DMS114 treated with DMSO at 0.1 percent for 48 hours (cell line): ENCODE data around the gene KIR2DL4.
"Not testable (repeated sequence)": the region's sequence is repeated elsewhere in the genome, so short reads cannot be mapped to it uniquely, and the experiment has no call there.

Experiments used
- DNase-seq: peaks from one replicate; lab custom pipeline; 2025; ENCODE audit not compliant: unreplicated experiment; lab: John Stamatoyannopoulos, UW

Gene KIR2DL4

GRCh38 chr19:54804101-54804500 is 691 bp downstream of the KIR2DL4 start:
- DNase-seq, result no peak

DNA sequence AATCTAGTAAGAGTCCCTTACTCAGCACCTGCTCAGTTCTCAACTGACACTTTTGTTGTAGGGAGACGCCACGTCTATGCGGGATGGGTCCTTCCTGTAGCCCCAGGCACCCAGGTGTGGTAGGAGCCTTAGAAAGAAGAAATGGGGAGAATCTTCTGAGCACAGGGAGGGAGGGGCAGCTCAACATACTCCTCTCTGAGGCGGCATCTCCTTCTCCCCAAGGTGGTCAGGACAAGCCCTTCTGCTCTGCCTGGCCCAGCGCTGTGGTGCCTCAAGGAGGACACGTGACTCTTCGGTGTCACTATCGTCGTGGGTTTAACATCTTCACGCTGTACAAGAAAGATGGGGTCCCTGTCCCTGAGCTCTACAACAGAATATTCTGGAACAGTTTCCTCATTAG is 1.2 kb downstream of the KIR2DL4 start:
- no peak for DNase-seq

DNA sequence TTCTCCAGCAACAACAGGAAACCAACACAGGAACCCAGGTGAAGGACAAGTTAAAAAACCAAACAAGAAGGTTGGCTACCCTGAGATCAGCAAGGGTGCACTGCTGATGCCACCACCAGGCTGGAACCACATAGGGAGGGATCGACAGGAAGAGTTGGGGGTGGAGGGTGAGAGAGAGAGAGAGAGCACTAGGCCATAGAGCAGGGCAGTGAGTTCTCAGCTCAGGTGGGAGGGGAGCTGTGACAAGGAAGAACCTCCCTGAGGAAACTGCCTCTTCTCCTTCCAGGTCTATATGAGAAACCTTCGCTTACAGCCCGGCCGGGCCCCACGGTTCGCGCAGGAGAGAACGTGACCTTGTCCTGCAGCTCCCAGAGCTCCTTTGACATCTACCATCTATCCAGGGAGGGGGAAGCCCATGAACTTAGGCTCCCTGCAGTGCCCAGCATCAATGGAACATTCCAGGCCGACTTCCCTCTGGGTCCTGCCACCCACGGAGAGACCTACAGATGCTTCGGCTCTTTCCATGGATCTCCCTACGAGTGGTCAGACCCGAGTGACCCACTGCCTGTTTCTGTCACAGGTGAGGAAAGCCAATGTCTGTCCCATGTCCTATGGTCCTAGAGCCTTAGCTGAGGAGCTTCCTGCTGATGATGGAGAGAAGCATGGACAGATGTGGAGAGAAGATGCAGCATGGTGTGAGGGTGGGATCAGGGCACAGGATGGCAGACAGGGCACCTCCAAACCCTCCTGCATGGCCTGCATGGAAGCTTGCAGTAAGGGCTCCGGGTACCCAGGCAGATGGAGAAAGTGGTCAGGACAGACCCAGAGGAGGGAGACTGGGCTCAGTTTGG is 2.5 kb downstream of the KIR2DL4 start:
- DNase-seq, result no peak

DNA sequence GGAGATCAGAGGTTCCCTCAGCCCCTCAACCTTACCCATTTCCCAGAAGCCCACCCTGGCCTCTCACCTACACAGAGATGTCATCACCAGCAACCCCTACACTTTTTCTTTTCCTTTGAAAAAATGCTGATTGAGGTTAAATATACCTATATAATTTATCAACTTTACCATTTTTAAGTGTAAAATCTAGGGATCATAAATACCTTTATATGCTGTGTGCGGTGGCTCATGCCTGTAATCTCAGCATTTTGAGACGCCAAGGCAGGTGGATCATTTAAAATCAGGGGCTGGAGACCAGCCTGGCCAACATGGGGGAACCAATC is 3.1 kb downstream of the KIR2DL4 start:
- DNase-seq, result no peak

DNA sequence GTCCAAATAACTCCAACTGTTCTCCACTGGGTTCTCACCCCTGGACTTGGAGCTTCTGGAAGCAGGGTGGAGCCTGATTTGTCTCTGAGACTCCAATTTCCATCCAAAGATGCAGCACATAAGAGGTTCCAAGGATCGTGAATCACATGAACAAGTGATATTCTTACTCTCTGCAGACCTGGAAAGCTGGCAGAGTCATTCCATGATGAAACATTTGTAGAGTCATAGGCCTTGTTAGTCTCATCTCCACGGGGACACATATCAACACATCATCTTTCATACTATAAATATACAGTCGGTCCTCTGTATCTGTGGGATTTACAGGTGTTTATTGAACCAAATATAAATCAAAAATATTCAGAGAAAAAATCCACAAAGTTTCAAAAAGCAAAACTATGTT is 11.2 kb downstream of the KIR2DL4 start:
- DNase-seq, result not testable (repeated sequence)

- not testable (repeated sequence) for DNase-seq
Measured at GRCh38 chr19:54816251-54816650, 12.8 kb downstream of the KIR2DL4 start, which contains the start of gene KIR3DL1. Gene KIR3DL1 (plus strand): TSS chr19:54816468.

GRCh38 chr19:54817670-54818536 is 14.5 kb downstream of the KIR2DL4 start:
- DNase-seq, result no peak

DNA sequence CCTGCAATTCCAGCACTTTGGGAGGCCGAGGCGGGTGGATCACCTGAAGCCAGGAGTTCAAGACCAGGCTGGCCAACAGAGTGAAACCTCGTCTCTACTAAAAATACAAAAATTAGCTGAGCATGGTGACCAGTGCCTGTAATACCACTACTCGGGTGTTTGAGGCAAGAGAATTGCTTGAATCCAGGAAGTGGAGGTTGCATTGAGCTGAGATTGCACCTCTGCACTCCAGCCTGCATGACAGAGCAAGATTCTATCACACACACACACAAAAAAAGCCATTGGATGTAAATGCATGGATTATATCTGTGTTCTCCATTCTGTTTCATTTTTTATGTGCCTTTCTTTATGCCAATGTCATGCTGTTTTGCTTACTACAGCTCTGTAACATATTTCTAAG is 21.0 kb downstream of the KIR2DL4 start:
- DNase-seq, result not testable (repeated sequence)

DNA sequence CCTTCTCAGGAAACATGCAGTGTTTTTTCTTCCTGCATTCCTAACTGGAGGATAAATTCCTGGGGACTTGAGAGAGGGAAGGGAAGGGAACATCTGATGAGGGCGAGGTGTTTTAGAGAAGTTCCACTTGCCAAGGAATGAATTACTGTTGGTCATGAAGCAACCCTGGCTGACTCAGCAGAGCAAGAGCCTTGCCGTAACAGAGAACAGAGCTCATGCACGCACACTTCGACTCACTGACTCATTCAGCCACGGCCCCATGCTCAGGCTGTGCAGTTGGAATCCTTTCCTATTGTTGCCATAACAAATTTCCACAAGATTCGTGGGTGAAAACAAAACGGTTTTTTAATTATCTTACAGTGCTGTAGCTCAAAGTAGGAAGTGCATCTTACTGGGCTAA is 21.9 kb downstream of the KIR2DL4 start:
- not testable (repeated sequence) for DNase-seq

GRCh38 chr19:54828064-54828463 is 24.7 kb downstream of the KIR2DL4 start:
- DNase-seq, result not testable (repeated sequence)

GRCh38 chr19:54832496-54832895 is 29.1 kb downstream of the KIR2DL4 start, which contains the start of gene KIR2DS4:
Gene KIR2DS4 (plus strand): TSS chr19:54832676.
- DNase-seq, result not testable (repeated sequence)

DNA sequence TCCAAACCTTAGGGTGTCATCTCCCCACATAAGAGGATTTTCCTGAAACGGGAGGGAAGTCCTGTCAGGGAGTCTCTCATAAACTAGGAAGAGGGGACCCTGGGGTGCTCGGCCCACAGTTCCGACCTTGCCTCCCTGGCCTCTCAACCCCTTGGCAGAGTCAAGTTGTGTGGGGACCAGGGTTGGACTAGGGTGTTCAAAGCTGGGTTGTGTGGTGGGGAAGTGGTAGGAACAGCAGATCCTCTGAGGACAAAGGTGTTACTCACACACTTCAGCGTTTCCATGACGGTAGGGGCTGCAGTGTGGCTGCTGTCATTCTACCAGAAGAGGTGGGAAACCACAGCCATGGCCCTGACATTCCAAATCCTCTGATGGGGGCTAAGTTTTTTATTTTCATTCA is 31.7 kb downstream of the KIR2DL4 start:
- DNase-seq, result not testable (repeated sequence)

GRCh38 chr19:54837522-54837921 is 34.1 kb downstream of the KIR2DL4 start:
- not testable (repeated sequence) for DNase-seq

DNA sequence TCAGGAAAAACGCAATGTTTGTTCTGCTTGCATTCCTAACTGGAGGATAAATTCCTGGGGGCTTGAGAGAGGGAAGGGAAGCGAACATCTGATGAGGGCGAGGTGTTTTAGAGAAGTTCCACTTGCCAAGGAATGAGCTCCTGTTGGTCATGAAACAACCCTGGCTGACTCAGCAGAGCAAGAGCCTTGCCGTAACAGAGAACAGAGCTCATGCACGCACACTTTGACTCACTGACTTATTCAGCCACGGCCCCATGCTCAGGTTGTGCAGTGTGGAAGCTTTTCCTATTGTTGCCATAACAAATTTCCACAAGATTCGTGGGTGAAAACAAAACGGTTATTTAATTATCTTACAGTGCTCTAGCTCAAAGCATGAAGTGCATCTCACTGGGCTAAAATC is 39.8 kb downstream of the KIR2DL4 start:
- DNase-seq, result not testable (repeated sequence)

- DNase-seq, result not testable (repeated sequence)
Measured at GRCh38 chr19:54850061-54850640, 46.7 kb downstream of the KIR2DL4 start, which contains the start of gene KIR3DL2. Gene KIR3DL2 (plus strand): TSS chr19:54850443. CDS start chr19:54850476, 33 bp downstream.

GRCh38 chr19:54850930-54851329 is 47.5 kb downstream of the KIR2DL4 start:
- DNase-seq, result no peak

DNA sequence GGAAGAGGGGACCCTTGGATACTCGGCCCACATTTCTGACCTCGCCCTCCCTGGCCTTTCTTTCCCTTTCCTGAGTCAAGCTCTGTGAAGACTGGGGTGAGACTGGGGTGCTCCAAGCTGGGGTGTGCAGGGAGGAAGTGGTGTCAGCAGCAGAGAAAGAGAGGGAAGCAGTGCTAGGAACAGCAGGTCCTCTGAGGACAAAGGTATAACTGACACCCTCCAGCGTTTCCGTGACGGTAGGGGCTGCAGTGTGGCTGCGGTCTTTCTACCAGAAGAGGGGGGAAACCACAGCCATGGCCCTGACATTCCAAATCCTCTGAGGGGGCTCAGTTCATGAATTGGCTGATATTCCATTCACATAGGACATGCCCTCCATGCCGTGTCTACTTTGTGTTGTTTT is 47.9 kb downstream of the KIR2DL4 start:
- no peak for DNase-seq

DNA sequence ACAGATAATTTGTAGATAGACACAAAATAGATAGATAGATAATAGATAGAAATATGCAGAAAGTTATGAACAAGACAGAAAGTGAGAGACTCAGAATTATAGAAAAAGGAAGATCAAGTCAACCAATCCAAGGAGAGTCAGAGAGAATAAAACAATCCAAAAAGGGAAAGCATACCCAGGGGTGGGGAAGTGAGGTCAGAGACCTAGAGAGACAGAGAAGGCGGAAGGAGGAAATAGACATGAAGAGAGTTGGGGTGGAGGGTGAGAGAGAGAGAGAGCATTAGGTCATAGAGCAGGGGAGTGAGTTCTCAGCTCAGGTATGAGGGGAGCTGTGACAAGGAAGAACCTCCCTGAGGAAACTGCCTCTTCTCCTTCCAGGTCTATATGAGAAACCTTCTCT is 51.8 kb downstream of the KIR2DL4 start:
- not testable (repeated sequence) for DNase-seq

- not testable (repeated sequence) for DNase-seq
Measured at GRCh38 chr19:54858476-54858875, 55.1 kb downstream of the KIR2DL4 start.

GRCh38 chr19:54859421-54859820 is 56.0 kb downstream of the KIR2DL4 start:
- DNase-seq, result not testable (repeated sequence)

DNA sequence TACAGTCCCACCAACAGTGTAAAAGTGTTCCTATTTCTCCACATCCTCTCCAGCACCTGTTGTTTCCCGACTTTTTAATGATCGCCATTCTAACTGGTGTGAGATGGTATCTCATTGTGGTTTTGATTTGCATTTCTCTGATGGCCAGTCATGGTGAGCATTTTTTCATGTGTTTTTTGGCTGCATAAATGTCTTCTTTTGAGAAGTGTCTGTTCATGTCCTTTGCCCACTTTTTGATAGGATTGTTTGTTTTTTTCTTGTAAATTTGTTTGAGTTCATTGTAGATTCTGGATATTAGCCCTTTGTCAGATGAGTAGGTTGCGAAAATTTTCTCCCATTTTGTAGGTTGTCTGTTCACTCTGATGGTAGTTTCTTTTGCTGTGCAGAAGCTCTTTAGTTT is 60.0 kb downstream of the KIR2DL4 start:
- DNase-seq, result not testable (repeated sequence)
